ENCODE results near the gene EDC3. TPM values are rescaled to one million over a fixed set of nuclear protein-coding genes. Genes with fewer than 3 reads are reported as not detected.

EDC3 gene
- total RNA-seq, 2 experiments from 2014 or later: 41.9 to 44.1 TPM

GRCh38 chr15:74723187-74723586 is 27.4 kb upstream of the EDC3 start:
- H3K9me3 Mint-ChIP-seq: no peaks in the 10 kb centered on the region
- DNase-seq (no peak), ATAC-seq (no peak)
- ChIA-PET POLR2A (no interaction called here), CTCF (interaction anchor here (2.1 kb wide), 1 partner anchor 92 kb away, joined by 10 read pairs; no protein-coding TSS in a partner anchor)
- no peak for TF ChIP-seq CTCF (IDR thresholded peaks at IDR 0.05)
- peaks cover 9% of the 10 kb centered on the region for H3K4me1 Mint-ChIP-seq (ENCODE audit: low read depth)
- H3K27me3 Mint-ChIP-seq: peaks cover 16% of the 10 kb centered on the region
- intact Hi-C loops (cut with micrococcal nuclease): no loop called here
- H3K4me3 Mint-ChIP-seq: no peak overlapping the region
- H3K27ac Mint-ChIP-seq: no peak overlapping the region
- H3K36me3 Mint-ChIP-seq (ENCODE audit: low read depth): no peaks in the 10 kb centered on the region

GRCh38 chr15:74722591-74722990 is 26.8 kb upstream of the EDC3 start:
- no peak overlapping the region for H3K4me3 Mint-ChIP-seq
- DNase-seq: no peak
- POLR2A ChIA-PET: no interaction called here
- H3K36me3 Mint-ChIP-seq (ENCODE audit: low read depth): no peaks in the 10 kb centered on the region
- intact Hi-C loops (cut with micrococcal nuclease): no loop called here
- H3K4me1 Mint-ChIP-seq (ENCODE audit: low read depth): peaks cover 9% of the 10 kb centered on the region
- CTCF ChIA-PET: no interaction called here
- H3K9me3 Mint-ChIP-seq: no peaks in the 10 kb centered on the region
- no peak for ATAC-seq
- H3K27ac Mint-ChIP-seq: no peak overlapping the region
- peaks cover 11% of the 10 kb centered on the region for H3K27me3 Mint-ChIP-seq
- no peak for TF ChIP-seq CTCF (IDR thresholded peaks at IDR 0.05)

GRCh38 chr15:74716651-74717050 is 20.8 kb upstream of the EDC3 start:
- CTCF ChIA-PET: interaction anchor here (1.3 kb wide), 1 partner anchor 82 kb away, joined by 3 read pairs; no protein-coding TSS in a partner anchor
- POLR2A ChIA-PET: no interaction called here
- DNase-seq: no peak
- Mint-ChIP-seq H3K27ac (no peak overlapping the region), H3K4me3 (no peak overlapping the region), H3K4me1 (ENCODE audit: low read depth) (no peaks in the 10 kb centered on the region), H3K27me3 (no peaks in the 10 kb centered on the region), H3K9me3 (no peaks in the 10 kb centered on the region), H3K36me3 (ENCODE audit: low read depth) (no peaks in the 10 kb centered on the region)
- no peak for ATAC-seq
- intact Hi-C loops (cut with micrococcal nuclease): no loop called here
- TF ChIP-seq CTCF (IDR thresholded peaks at IDR 0.05): no peak

- ATAC-seq (no peak), DNase-seq (no peak)
- no peak for TF ChIP-seq CTCF (IDR thresholded peaks at IDR 0.05)
- peaks cover 5% of the 10 kb centered on the region for H3K4me1 Mint-ChIP-seq (ENCODE audit: low read depth)
- POLR2A ChIA-PET: no interaction called here
- intact Hi-C loops (cut with micrococcal nuclease): no loop called here
- no peak overlapping the region for H3K4me3 Mint-ChIP-seq
- peaks cover 2% of the 10 kb centered on the region for H3K27me3 Mint-ChIP-seq
- CTCF ChIA-PET: no interaction called here
- H3K27ac Mint-ChIP-seq: no peak overlapping the region
- H3K36me3 Mint-ChIP-seq (ENCODE audit: low read depth): no peaks in the 10 kb centered on the region
- no peaks in the 10 kb centered on the region for H3K9me3 Mint-ChIP-seq
Measured at GRCh38 chr15:74712311-74712710, 16.5 kb upstream of the EDC3 start.

- Mint-ChIP-seq H3K27me3 (peaks cover 7% of the 10 kb centered on the region), H3K4me1 (ENCODE audit: low read depth) (peaks cover 5% of the 10 kb centered on the region), H3K36me3 (ENCODE audit: low read depth) (no peaks in the 10 kb centered on the region), H3K27ac (no peak overlapping the region), H3K9me3 (no peaks in the 10 kb centered on the region), H3K4me3 (no peak overlapping the region)
- DNase-seq (no peak), ATAC-seq (no peak)
- ChIA-PET POLR2A (interaction anchor here (0.7 kb wide), 1 partner anchor 10 kb away, joined by 3 read pairs; no protein-coding TSS in a partner anchor), CTCF (no interaction called here)
- TF ChIP-seq CTCF (IDR thresholded peaks at IDR 0.05): no peak
- intact Hi-C loops (cut with micrococcal nuclease): no loop called here
Measured at GRCh38 chr15:74710319-74711094, 14.7 kb upstream of the EDC3 start.
